ENCODE data around the gene BRINP3.

DNA sequence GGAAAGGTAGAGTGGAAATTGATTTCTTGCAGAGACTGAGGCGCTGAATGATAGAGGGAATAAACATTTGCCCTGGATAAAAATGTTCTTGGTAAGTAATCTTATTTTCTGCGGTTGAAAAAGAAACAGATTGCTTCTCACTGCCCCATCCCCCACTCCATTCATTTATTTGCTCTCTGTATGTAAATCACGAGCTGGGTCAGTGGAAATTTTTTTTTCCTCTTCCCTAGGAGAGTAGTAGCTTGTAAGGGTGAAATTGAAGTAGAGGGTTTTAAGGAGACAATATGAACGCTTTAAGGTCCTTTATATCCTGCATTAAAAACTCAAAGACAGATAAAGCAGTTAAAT lies 1.4 kb upstream of the BRINP3 start:
- TF ChIP-seq, protein P1, sequence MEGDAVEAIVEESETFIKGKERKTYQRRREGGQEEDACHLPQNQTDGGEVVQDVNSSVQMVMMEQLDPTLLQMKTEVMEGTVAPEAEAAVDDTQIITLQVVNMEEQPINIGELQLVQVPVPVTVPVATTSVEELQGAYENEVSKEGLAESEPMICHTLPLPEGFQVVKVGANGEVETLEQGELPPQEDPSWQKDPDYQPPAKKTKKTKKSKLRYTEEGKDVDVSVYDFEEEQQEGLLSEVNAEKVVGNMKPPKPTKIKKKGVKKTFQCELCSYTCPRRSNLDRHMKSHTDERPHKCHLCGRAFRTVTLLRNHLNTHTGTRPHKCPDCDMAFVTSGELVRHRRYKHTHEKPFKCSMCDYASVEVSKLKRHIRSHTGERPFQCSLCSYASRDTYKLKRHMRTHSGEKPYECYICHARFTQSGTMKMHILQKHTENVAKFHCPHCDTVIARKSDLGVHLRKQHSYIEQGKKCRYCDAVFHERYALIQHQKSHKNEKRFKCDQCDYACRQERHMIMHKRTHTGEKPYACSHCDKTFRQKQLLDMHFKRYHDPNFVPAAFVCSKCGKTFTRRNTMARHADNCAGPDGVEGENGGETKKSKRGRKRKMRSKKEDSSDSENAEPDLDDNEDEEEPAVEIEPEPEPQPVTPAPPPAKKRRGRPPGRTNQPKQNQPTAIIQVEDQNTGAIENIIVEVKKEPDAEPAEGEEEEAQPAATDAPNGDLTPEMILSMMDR (conservative IDR thresholded peaks at IDR 0.05; ENCODE audit: low read length): no peak
- no peak for TF ChIP-seq EZH2phosphoT487 (IDR thresholded peaks at IDR 0.05; ENCODE audit: borderline replicate concordance, low read depth, low read length)

All from OCI-LY7 (cell line).